Activated CD8-positive, alpha-beta T cell treated with anti-CD3 and anti-CD28 coated beads, Interleukin-2, amount 10 ng/mL, durations not matched to agents 7 days and 5 days (primary cell): Measurements from ENCODE around the gene GLT8D1. TPM values are rescaled to one million over a fixed set of nuclear protein-coding genes. Genes with fewer than 3 reads are reported as not detected.

Source experiments
- ATAC-seq: fragments of 150-1000 bp; cut with Tn5 transposase; one replicate; pipeline ENCODE4 v1.10.0; 2021; ENCODE audit warnings: moderate library complexity
- CTCF ChIA-PET: fragments of 350-600 bp; sonication (Branson Sonifier 250); formaldehyde crosslinking; loops from one replicate; lab custom pipeline; 2021; ENCODE audit warnings: antibody characterized with exemption; lab: Charles Lee
- POLR2A ChIA-PET: fragments of 350-600 bp; sonication (Branson Sonifier 250); formaldehyde crosslinking; loops from one replicate; lab custom pipeline; 2021; ENCODE audit warnings: antibody characterized with exemption; lab: Charles Lee
- DNase-seq: peaks from one replicate; pipeline ENCODE4 v3.0.0-alpha.2; 2020
- H3K27ac Mint-ChIP-seq: one replicate; pipeline ENCODE4 v1.8.0; 2021; ENCODE audit warnings: mild to moderate bottlenecking, mixed read lengths
- H3K27me3 Mint-ChIP-seq: one replicate; pipeline ENCODE4 v1.8.0; 2021; ENCODE audit warnings: low read depth, mixed read lengths
- H3K36me3 Mint-ChIP-seq: one replicate; pipeline ENCODE4 v1.8.0; 2021; ENCODE audit warnings: low read depth, mixed read lengths
- H3K4me1 Mint-ChIP-seq: one replicate; pipeline ENCODE4 v1.8.0; 2021; ENCODE audit warnings: low read depth, mixed read lengths
- H3K4me3 Mint-ChIP-seq: one replicate; pipeline ENCODE4 v1.8.0; 2021; ENCODE audit warnings: mild to moderate bottlenecking, mixed read lengths
- H3K9me3 Mint-ChIP-seq: one replicate; pipeline ENCODE4 v1.8.0; 2022; ENCODE audit warnings: mixed read lengths; ENCODE audit not compliant: insufficient read depth
- total RNA-seq, 2 experiments: library from RNA; stranded (reverse); gene quantifications; one replicate each; pipeline ENCODE4 v1.2.3, GENCODE V29; 2021

Gene GLT8D1, protein sequence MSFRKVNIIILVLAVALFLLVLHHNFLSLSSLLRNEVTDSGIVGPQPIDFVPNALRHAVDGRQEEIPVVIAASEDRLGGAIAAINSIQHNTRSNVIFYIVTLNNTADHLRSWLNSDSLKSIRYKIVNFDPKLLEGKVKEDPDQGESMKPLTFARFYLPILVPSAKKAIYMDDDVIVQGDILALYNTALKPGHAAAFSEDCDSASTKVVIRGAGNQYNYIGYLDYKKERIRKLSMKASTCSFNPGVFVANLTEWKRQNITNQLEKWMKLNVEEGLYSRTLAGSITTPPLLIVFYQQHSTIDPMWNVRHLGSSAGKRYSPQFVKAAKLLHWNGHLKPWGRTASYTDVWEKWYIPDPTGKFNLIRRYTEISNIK
- total RNA-seq = 10 to 100 TPM; 36.4 to 38.2 TPM

DNA sequence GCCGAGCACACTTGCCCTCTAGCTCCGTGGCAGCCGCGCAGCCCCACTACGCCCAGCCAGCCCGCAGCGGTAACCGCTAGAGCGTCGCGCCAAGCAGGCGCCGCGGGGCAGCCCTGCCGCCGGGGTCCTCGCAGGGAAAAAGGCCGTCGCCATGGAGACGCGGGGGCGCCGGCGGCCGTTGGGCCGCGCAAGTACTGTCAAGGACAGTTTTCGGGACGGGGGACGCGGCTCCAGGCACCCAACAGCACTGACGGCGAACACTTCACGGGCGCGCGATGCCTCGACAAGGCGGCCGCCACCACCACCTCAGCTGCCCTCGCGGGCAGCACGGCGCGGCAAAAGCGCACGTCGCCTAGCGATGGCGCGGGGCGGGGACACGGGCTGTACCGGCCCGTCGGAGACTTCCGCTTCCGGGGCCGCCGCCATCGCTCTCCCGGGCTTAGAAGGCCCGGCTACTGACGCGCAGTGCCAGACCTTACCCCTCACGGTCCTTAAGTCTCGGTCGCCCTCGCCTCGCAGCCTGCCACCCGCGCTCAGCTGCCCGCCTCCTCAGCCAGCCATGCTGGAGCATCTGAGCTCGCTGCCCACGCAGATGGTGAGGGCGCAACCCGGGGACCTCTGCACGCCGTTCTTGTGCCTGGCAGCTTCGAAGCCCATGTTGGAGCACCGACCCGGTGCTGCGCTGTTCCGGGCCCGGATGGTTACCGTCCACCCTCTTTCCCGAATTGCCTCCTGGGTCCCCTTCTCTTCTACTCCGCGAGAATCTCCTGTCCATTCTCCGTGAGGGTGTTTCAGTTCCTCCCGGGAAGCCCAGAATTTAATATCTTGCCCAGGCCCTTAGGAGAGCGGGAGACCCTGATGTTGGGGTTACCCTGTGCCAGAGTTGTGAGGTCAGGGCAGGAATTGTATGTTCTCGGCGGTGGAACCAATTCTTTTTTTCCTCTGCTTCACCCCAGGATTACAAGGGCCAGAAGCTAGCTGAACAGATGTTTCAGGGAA, at the start of gene GLT8D1, which contains the start of gene SPCS1:
TSS of gene GLT8D1 (minus strand) at position 104 of the 999 bp plus-strand sequence. CDS start 5,331 bp downstream, outside the sequence.
TSS of gene SPCS1 (plus strand) at position 419 of the 999 bp plus-strand sequence. CDS start at position 560, 141 bp downstream.
- H3K27me3 Mint-ChIP-seq = no peaks in the 10 kb centered on the region
- peak within 1 kb of the TSS; percentile 96 for H3K4me3 Mint-ChIP-seq
- CTCF ChIA-PET = interaction anchor here (1.2 to 2.3 kb wide), 2 partner anchors 8 to 15 kb away, joined by 3 to 8 read pairs; no protein-coding TSS in a partner anchor
- DNase-seq (peak; percentile 87), ATAC-seq (peak; percentile 93)
- H3K4me1 Mint-ChIP-seq = peaks cover 35% of the 10 kb centered on the region
- POLR2A ChIA-PET = interaction anchor here (0.6 to 4.3 kb wide), 6 partner anchors 13 to 402 kb away, joined by 3 to 25 read pairs (median 4); partner anchors contain the start of genes GNL3, PBRM1 and UQCC5
- H3K27ac Mint-ChIP-seq = peak within 1 kb of the TSS; percentile 92
- H3K9me3 Mint-ChIP-seq = no peaks in the 10 kb centered on the region
- peaks cover 26% of the 10 kb centered on the region for H3K36me3 Mint-ChIP-seq

DNA sequence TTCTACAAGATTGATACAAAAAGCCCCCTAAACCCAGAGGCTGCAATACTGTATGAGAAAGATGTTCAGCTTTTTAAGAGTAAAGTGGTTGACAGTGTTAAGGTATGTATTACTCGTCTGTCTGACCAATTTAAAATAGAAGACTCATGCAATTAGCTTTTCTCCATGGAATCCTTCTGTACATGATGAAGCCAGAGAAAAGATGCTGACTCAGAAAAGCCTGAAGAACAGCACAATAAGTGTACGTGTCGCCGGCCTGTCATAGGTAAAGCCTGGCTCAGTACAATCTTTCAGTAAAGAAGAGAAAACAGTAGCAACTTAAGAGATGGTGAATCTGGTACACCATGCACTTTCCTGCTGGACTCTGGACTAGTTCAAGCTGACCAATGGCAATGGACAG, 48.8 kb upstream of the GLT8D1 start:
- H3K4me1 Mint-ChIP-seq = no peaks in the 10 kb centered on the region
- peaks cover 40% of the 10 kb centered on the region for H3K36me3 Mint-ChIP-seq
- ATAC-seq (no peak), DNase-seq (no peak)
- no peaks in the 10 kb centered on the region for H3K9me3 Mint-ChIP-seq
- no peak overlapping the region for H3K27ac Mint-ChIP-seq
- no peaks in the 10 kb centered on the region for H3K27me3 Mint-ChIP-seq
- POLR2A ChIA-PET = no interaction called here
- H3K4me3 Mint-ChIP-seq = no peak overlapping the region
- CTCF ChIA-PET = no interaction called here

- CTCF ChIA-PET = no interaction called here
Observed at GRCh38 chr3:52752045-52752660, 46.6 kb upstream of the GLT8D1 start.

GRCh38 chr3:52743721-52744120, 38.1 kb upstream of the GLT8D1 start:
- peaks cover 37% of the 10 kb centered on the region for H3K36me3 Mint-ChIP-seq

More at GRCh38 chr3:52752045-52752660, 46.6 kb upstream of the GLT8D1 start:
- H3K27me3 Mint-ChIP-seq = no peaks in the 10 kb centered on the region
- DNase-seq (no peak), ATAC-seq (no peak)
- peak overlapping the region; percentile 1 for H3K27ac Mint-ChIP-seq
- H3K4me1 Mint-ChIP-seq = no peaks in the 10 kb centered on the region
- POLR2A ChIA-PET = no interaction called here
- no peaks in the 10 kb centered on the region for H3K9me3 Mint-ChIP-seq
- H3K4me3 Mint-ChIP-seq = no peak overlapping the region
- peaks cover 39% of the 10 kb centered on the region for H3K36me3 Mint-ChIP-seq

GRCh38 chr3:52743152-52743551, 37.6 kb upstream of the GLT8D1 start:
- no peaks in the 10 kb centered on the region for H3K9me3 Mint-ChIP-seq
- no peak for ATAC-seq
- CTCF ChIA-PET = interaction anchor here (0.8 to 1.5 kb wide), 4 partner anchors 12 to 150 kb away, joined by 3 to 7 read pairs (median 4); no protein-coding TSS in a partner anchor
- no peak overlapping the region for H3K27ac Mint-ChIP-seq
- DNase-seq = no peak
- no peak overlapping the region for H3K4me3 Mint-ChIP-seq
- peaks cover 32% of the 10 kb centered on the region for H3K36me3 Mint-ChIP-seq
- H3K4me1 Mint-ChIP-seq = no peaks in the 10 kb centered on the region
- POLR2A ChIA-PET = no interaction called here
- H3K27me3 Mint-ChIP-seq = no peaks in the 10 kb centered on the region

More at GRCh38 chr3:52743721-52744120, 38.1 kb upstream of the GLT8D1 start:
- ATAC-seq (no peak), DNase-seq (no peak)
- no peak overlapping the region for H3K27ac Mint-ChIP-seq
- no peak overlapping the region for H3K4me3 Mint-ChIP-seq
- POLR2A ChIA-PET = no interaction called here
- H3K9me3 Mint-ChIP-seq = no peaks in the 10 kb centered on the region
- H3K27me3 Mint-ChIP-seq = no peaks in the 10 kb centered on the region
- H3K4me1 Mint-ChIP-seq = no peaks in the 10 kb centered on the region
- CTCF ChIA-PET = interaction anchor here (0.8 to 0.9 kb wide), 3 partner anchors 13 to 95 kb away, joined by 3 to 7 read pairs (median 6); no protein-coding TSS in a partner anchor

DNA sequence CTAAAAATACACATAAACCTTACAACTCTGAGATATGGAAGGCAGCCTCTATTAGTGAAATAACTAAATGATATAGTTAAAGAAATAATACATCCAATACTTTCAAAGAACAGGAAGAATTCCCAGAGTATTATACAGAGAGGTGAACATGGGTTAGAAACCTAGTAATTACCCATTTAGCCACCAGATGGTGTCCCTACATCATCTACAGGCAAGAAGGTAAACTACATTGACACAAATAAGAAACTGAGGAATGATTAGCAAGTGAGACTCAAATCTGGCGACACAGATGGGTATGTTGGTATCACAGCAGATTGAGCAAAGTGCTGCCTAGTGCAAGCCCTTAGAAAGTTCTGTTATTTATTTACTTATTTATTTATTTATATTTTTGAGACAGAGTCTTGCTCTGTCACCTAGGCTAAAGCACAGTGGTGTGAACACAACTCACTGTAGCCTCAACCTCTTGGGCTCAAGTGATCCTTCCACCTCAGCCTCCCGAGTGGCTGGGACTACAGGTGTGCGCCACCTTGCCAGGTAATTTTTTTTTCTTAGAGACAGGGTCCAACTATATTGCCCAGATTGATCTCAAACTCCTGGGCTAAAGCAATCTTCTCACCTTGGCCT, 36.9 kb upstream of the GLT8D1 start:
- ChIA-PET CTCF (interaction anchor here (0.6 to 1.5 kb wide), 9 partner anchors 18 to 332 kb away, joined by 3 to 8 read pairs (median 4); no protein-coding TSS in a partner anchor), POLR2A (no interaction called here)
- Mint-ChIP-seq H3K27me3 (no peaks in the 10 kb centered on the region), H3K4me1 (no peaks in the 10 kb centered on the region), H3K36me3 (peaks cover 31% of the 10 kb centered on the region), H3K9me3 (no peaks in the 10 kb centered on the region), H3K4me3 (no peak overlapping the region), H3K27ac (no peak overlapping the region)
- DNase-seq = peak; percentile 26
- ATAC-seq = peak; percentile 53

GRCh38 chr3:52739730-52740129, 34.1 kb upstream of the GLT8D1 start:
- Mint-ChIP-seq H3K27me3 (no peaks in the 10 kb centered on the region), H3K27ac (no peak overlapping the region), H3K4me3 (no peak overlapping the region), H3K36me3 (peaks cover 37% of the 10 kb centered on the region), H3K4me1 (no peaks in the 10 kb centered on the region), H3K9me3 (peaks cover 1% of the 10 kb centered on the region)
- CTCF ChIA-PET = no interaction called here
- POLR2A ChIA-PET = no interaction called here
- DNase-seq (no peak), ATAC-seq (no peak)

- Mint-ChIP-seq H3K4me1 (peaks cover 13% of the 10 kb centered on the region), H3K27ac (no peak overlapping the region), H3K9me3 (peaks cover 35% of the 10 kb centered on the region), H3K36me3 (peaks cover 75% of the 10 kb centered on the region), H3K4me3 (no peak overlapping the region), H3K27me3 (no peaks in the 10 kb centered on the region)
- CTCF ChIA-PET = interaction anchor here (0.5 kb wide), 1 partner anchor 13 kb away, joined by 3 read pairs; no protein-coding TSS in a partner anchor
- POLR2A ChIA-PET = no interaction called here
- no peak for ATAC-seq
- no peak for DNase-seq
Observed at GRCh38 chr3:52733256-52733891, 27.8 kb upstream of the GLT8D1 start.

DNA sequence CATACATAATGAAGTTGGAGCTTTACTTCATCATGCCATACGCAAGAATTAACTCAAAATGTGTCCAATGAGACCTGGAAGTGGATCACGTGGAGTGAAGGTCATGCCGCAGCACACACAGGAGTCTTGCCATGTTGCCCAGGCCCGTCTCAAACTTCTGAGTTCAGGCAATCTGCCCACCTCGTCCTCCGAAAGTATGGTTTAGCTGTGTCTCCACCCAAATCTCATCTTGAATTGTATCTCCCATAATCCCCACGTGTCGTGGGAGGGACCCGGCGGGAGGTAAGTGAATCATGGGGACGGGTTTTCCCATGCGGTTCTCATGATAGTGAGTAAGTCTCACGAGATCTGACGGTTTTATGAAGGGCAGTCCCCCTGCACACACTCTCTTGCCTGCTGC, 26.0 kb upstream of the GLT8D1 start:
- no peak for ATAC-seq
- Mint-ChIP-seq H3K36me3 (peaks cover 76% of the 10 kb centered on the region), H3K9me3 (peaks cover 42% of the 10 kb centered on the region), H3K4me3 (no peak overlapping the region), H3K27ac (no peak overlapping the region), H3K27me3 (no peaks in the 10 kb centered on the region), H3K4me1 (peaks cover 13% of the 10 kb centered on the region)
- ChIA-PET CTCF (interaction anchor here (1.2 to 1.8 kb wide), 2 partner anchors 11 to 12 kb away, joined by 3 to 4 read pairs; no protein-coding TSS in a partner anchor), POLR2A (no interaction called here)
- DNase-seq = no peak

DNA sequence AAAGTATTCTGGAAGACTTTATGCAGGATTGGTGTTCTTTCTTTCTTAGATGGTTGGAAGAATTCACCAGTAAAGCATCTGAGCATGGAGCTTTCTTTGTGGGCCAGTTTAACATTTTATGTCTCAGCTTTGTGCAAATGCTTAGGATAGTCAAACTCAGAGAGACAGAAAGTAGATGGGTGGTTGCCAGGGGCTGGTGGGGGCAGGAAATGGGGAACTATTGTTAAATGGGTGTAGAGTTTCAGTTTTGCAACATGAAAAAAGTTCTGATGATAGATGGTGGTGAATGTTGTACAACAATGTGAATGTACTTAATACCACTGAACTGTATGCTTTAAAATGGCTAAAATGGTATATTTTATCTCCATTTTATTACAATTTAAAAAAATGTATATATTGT, 25.1 kb upstream of the GLT8D1 start:
- CTCF ChIA-PET = interaction anchor here (1.2 to 1.8 kb wide), 2 partner anchors 10 to 13 kb away, joined by 3 to 4 read pairs; no protein-coding TSS in a partner anchor
- H3K27me3 Mint-ChIP-seq = no peaks in the 10 kb centered on the region
- peaks cover 71% of the 10 kb centered on the region for H3K36me3 Mint-ChIP-seq
- peaks cover 13% of the 10 kb centered on the region for H3K4me1 Mint-ChIP-seq
- peak overlapping the region; percentile 51 for H3K27ac Mint-ChIP-seq
- DNase-seq (no peak), ATAC-seq (no peak)
- POLR2A ChIA-PET = no interaction called here
- peaks cover 42% of the 10 kb centered on the region for H3K9me3 Mint-ChIP-seq
- H3K4me3 Mint-ChIP-seq = no peak overlapping the region
